HG03342 (cell line): Measurements from ENCODE around the gene UXT.
"Not testable (repeated sequence)": the region's sequence is repeated elsewhere in the genome, so short reads cannot be mapped to it uniquely, and the experiment has no call there.

Experiments used
- ATAC-seq: cut with Tn5 transposase; IDR thresholded peaks from one replicate; pipeline ENCODE4 v1.9.1; 2021; ENCODE audit warnings: mild to moderate bottlenecking, moderate library complexity; ENCODE audit not compliant: unreplicated experiment

The UXT gene, protein sequence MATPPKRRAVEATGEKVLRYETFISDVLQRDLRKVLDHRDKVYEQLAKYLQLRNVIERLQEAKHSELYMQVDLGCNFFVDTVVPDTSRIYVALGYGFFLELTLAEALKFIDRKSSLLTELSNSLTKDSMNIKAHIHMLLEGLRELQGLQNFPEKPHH

DNA sequence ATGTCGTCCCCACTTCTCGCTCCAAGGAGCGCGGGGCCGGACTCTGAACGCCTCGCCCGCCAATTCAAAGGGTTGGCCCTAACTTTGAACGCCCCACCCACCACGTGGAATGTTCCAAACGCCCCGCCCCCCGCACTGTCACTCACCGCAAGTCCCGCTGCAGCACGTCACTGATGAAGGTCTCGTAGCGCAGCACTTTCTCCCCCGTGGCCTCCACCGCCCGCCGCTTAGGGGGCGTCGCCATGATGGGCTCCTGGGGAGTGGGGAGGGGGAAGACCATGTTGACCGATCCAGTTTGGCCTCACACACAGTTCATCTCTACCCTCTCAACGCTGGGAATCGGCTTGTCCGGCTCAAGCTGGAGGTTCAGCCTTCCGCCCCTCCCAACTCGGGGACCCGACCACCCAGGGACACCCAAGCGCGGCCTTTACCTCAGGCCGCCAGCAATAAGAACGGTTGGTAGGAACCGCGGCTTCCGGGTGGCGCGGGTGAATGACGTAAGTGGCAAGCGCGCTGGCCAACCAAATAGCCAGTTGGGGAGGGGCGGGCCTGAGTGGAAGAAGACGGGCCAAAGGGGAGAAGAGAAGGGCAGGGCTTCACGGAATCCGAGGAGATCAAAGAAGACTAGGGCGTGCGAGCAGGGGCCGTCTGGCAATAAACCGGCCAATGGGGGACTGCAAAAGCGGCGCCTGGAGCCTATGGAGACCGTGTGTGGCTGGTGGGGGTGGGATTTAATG, at the start of gene UXT:
UXT (minus strand) TSS at position 497 of the 737 bp plus-strand sequence; CDS start at position 244, 253 bp downstream.
- ATAC-seq = peak; percentile 83

DNA sequence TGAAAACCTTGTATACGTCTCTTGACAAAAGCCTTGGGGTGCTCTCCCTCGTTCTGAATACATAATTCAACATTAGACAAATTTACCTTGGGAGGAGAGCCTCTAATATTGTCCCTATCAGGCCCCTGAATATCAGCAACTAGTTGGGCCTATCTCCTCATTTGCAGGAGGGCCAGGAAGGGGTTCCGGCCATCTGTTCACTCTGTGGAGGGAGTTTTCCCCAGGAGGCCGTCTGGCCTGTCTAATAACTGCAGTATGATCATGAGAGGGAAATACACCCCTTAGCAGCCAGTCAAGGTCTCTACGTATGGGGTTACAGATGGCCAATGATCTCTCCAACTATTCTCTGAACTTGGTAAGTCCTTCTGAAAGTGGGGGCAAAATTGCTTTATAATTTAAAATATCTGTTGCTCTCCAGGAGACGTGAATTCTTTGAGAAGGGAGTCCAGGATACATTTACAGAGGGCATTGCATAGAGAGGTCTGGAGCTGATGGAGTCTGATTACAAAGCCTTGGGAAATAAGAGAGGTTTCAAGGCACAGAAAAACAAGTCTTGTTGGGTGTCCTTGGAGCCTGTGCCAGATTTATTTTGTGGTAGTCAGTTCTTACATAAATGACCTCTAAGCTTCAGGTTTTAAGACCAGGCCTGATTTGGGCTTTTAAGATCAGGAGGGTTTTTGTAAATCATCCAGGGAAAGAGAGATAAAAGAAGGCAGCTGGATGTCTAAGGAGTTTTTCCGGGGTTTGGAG, 48.2 kb upstream of the UXT start:
- no peak for ATAC-seq

DNA sequence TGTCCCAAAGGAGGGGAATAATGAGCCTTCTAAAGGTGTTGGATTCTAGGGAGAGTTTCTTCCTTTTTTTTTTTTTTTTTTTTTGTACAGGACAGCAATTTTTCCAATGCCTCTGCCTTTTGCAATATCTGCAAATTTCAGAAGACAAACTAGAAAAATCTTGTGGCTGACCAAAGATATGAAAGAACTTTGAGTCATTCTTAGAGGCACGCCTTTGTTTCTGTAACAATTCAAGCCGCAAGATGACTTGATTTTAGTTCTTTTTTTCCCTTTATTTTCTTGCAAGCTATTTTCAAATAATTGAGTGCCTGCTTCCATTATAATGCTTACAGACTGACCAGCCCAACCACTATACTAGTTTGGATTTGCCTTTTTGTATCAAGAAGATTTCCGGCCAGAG, 47.6 kb upstream of the UXT start:
- ATAC-seq = no peak

DNA sequence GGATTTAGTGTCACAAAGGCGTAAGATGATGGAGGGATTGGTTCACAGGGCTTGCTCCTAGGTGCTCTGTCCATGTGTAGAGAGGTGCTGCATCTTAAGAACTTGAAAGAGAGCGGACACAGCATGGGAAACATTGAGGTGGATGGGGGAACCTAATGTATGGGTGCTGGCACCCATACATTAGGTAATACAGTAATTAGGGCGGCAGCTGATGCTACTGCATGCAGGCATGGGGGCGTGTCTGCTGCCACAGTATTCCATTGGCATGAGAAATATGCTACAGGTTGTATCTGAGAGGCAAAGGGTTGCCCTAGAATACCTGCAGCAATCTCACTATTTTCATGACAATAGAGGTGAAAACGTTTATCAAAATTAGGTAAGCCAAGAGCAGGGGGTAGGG, 45.8 kb upstream of the UXT start:
- no peak for ATAC-seq

DNA sequence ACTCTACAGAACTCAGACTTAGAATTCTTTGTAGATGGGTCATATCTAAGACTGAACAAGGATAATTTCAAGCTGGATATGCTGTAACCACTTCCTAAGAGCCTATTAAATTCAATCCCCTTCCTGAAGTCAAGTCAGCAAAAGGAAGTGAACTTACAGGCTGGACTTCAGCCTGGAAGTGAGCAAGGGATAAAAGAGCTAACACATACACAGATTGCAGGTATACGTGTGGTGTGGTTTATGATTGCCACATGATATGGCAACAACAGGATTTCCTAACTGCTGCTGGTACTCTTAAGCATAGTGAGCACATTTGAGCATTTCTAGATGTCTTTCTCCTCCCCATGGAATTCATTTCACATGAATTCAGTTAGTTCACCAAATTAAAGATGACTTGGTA, 38.2 kb upstream of the UXT start:
- ATAC-seq = no peak

DNA sequence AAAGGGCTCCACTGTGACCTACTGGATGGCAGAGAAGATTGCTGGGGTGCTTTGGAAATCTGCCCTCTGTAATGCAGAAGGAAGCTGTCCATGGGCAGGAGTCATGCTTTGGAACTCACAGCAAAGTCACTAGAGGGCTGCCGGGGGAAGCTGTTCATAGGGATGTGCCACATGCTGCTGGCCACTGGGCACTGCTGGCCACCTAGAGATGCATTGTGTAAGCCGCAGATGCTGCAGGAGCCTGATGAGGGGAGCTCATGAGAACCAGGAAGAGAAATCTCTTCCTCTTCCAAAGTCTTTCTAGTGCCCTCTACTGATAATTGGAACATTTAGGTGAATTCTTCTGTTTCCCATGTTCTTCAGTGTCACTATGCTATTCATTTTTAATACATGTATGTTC, 31.2 kb upstream of the UXT start:
- ATAC-seq = no peak

DNA sequence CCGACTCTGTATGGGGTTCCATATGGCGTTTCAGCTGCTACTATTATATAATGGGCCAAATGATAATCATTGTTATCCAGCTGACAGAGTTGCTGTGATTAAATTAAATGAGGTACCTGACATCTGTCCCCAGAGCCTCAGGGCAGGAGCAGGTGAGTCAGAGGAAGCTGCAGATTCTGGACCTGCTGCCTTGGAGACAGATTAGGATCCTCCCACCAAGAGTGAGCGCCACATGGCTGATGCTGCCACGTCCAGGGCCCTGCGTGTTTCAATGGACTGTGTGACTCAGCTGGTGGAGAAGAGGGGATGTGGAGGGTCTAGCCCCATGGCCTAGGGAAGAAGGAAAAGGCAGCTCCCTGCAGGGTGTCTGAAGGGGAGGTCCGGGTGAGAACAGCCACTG, 28.3 kb upstream of the UXT start:
- ATAC-seq = no peak

DNA sequence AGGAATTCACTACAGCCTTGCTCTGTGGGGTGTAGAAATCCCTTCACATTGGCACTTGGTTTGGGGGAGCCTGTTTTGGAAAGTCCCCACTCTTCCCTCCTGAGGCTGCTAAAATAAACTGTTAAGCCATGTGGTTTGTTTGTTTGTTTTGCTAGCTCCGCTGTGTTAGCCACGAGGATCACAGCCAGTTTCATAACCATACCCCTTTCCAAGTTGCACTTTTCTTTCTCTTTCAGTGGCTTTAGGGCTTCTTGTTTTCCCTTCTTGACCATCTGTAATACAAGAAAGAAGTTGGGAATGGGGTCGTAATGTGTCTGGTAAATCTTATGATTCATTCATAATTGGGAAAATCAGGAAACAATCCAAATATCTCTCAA, 24.8 kb upstream of the UXT start:
- ATAC-seq = no peak

DNA sequence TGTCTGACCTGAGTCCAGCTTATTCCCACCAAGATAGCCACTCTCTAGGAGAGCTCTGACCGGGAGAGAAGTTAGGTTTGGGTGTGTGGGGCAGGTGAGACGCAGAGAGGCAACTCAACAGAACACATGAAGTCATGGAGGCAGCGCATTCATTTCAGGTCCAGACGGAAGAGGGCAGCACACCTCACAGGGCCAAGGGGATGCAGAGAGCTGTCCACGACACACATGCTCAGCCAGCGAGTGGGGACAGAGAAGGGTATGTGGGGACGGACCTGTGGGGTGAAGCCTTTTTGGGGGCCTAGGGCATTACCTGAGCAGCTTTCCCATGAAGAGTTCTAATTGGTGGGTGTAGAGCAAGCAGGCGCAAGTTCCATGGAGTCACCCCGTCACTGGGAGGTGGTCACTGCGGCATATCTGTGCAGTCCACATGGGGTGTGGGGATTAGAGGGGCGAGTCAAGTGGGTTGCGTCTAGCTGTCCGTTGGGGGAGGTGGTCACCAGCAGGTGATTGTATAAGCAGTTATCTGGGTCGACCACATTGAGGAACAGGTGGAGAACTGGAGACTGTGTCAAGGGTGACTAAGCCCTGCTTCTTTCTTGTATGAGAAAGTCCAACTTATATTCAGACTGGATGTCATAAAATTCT, 24.3 kb upstream of the UXT start:
- no peak for ATAC-seq

DNA sequence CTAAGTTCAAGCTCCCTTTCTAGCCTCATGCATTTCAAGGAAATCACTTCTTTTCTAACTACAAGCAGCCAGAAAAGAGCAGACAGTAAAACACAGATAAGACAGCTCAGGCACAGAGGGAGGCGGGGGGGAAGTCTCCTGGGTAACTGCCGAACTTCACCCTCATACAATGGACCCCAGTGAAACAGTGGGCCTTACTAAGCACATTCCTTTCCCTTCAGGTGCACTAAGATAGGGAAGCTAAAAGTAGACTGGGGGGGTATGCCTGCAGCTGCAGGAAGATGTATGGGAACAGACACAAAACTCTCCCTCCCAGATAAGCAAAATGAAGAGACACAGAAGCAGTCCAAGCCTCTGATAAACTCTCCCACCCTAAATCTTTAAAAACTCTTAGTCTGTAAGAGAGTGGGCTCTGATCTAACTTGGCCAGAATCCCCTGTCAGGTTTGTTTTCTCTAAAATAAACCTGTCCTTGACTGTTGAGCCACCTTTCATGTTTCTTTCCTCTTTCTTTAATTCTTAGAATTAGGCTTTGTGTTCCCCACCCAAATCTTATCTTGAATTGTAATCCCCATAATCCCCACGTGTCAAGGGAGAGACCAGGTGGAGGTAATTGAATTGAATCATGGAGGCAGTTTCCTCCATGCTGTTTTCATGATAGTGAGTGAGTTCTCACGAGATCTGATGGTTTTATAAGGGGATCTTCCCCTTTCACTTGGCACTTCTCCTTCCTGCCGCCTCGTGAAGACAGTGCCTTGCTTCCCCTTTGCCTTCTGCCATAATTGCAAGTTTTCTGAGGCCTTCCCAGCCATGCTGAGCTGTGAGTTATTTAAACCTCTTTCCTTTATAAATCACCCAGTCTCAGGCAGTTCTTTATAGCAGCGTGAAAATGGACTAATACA, 17.2 kb upstream of the UXT start:
- ATAC-seq = not testable (repeated sequence)

DNA sequence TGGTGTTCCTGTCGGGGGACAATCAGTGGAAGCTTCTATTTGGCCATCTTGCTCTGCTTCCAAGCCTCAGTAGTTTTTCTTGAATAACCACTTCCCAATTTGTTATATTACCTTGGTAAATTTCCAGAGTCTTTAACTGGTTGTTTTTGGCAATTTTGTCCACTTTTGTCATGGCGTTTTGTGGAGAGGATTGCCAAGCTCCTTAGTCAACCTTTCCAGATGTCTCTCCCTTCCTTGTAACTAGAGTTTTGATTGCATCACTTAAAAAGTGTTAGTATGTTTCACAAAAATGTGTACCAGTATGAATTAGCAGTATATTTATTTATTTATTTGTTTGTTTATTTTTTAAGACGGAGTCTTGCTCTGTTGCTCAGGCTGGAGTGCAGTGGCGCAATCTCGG, 15.8 kb upstream of the UXT start:
- ATAC-seq = no peak

DNA sequence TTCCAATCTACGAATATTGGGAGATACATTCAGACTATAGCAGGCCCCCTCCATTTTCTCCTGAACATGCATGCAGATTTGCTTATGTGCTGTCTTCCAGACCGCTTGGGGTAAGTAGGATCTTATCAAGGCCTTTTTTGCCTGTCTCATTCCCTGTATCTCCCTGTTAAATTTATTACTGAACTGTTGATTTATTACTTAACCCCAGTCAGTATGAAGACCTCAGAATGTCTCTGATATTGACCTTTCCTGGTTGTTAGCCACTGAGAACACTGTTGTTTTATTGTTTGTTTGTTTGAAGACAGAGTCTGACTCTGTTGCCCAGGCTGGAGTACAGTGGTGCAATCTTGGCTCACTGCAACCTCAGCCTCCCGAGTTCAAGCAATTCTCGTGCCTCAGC, 6.8 kb upstream of the UXT start:
- not testable (repeated sequence) for ATAC-seq

DNA sequence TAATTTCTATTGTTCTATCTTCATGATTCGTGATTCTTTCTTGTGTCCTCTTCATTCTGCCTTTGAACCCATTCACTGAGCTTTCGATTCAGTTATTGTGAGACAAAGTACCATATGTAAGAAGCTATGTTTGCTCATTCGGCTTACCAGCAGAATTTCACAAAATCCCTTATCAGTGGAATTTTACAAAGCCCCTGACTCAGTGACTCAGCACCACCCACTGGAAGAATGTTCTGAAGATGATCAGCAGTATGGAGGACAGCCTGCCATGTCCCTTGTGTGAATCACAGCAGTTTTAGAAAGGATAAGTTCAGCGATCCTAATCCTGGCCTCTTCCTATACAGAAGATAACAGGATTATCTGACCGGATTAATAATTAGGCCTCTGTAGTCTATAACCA, 5.8 kb upstream of the UXT start:
- no peak for ATAC-seq

DNA sequence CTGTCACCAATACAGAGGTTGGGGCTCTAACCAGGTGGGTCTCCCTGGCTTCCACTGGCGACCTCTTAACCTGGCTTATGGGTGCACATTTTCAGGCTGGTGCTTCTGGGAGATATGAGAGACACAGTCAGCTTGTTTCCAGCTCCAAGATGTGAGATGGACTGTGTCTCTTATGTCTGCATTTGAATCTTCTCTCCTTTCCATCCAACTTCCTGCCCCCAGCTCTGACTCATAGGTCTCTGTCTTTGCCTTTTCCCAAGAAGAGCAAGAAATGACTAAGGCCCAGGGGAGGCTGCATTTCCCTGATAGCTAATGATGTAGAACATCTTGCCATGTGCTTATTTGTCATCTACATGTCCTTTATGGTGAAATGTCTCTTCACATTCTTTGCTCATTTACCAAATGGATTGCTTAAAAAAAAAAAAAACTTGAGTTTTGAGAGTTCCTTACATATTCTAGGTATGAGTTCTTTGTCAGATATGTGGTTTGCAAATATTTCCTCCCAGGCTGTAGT, 3.2 kb upstream of the UXT start:
- no peak for ATAC-seq

DNA sequence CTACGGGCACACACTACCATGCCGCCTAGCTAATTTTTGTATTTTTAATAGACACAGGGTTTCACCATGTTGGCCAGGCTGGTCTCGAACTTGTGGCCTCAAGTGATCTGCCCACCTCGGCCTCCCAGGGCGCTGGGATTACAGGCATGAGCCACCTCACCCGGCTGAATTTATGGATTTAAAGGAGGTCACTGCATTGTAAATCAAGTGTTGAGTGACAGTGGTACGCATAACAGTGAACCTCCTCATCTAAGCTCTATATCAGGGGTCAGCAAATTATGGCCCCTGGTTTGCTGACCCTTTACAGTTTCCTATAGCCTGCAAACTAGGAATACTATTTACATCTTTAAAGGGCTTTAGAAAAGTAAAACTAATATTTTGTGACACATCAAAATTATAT, 2.6 kb upstream of the UXT start:
- ATAC-seq = no peak

DNA sequence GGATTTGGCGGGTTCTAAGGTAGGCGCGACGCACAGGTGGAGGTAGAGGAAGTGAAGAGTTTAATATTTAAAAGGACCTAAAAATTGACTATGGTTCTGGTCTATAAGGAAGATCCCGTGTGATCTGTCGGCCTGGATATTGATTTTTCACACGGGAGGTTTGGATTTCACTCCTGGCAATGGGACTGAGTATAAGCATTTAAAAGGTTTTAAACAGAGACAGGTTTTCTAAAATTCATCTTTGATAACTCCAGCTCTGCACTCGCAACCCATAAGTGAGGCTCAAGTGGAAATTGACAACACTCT, 394 bp upstream of the UXT start:
- ATAC-seq = no peak

DNA sequence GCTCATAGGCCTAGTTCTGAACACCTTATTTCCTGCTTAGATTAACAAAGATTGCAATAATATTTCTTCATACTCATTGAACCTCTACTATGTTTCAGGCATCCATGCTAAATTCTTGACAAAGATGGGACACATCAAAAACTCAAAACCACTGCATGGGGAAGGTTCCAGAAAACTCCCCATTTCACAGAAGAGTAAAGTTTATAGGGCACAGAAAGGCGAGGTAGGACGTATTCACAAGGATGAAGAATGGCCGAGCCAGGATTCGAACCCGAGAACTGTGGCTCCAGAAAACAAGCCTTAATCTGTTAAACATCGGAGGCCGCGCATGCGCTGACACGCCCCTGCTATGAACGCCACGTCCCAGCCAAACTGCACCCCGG, 688 bp downstream of the UXT start:
- ATAC-seq = no peak

DNA sequence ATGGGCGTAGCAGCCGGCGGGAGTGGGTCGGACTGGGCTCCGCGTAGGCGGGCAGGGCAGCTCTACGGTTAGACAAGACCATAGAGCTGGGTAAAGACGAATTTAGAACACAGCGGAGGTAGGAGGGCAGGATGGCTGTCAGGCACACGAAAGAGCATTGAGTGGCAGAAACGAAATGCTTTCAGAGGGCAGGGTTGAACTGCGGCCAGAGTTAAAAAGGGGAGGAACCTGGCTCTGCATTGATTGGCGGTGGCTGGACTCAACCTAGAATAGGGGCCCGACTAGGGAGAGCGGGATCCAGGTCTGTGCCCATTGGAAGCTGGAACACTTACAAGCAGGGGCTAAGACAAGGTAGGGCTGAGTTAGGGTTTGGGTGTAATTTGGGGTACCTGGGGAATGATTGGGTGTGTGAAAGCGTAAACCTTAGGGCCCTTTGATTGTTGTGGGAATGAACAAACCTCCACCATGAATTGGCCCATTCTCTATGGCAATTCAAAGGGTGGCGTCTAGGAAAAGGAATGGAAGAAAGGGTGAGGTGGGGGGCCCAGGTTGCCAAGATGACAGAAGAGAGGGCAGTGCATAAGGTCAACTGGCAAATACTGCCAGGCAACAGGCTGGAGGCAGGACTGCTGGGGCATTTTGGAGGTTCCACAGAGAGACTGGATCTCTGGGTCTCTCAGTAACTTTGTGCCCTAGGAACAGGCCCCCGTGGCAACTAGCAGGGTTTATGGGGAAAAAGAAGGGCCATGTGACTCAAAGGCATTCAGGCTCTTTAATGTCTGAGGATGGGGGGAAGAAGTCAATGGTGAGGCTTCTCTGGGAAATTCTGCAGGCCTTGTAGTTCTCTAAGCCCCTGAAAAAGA, 7.7 kb downstream of the UXT start:
- ATAC-seq = no peak

DNA sequence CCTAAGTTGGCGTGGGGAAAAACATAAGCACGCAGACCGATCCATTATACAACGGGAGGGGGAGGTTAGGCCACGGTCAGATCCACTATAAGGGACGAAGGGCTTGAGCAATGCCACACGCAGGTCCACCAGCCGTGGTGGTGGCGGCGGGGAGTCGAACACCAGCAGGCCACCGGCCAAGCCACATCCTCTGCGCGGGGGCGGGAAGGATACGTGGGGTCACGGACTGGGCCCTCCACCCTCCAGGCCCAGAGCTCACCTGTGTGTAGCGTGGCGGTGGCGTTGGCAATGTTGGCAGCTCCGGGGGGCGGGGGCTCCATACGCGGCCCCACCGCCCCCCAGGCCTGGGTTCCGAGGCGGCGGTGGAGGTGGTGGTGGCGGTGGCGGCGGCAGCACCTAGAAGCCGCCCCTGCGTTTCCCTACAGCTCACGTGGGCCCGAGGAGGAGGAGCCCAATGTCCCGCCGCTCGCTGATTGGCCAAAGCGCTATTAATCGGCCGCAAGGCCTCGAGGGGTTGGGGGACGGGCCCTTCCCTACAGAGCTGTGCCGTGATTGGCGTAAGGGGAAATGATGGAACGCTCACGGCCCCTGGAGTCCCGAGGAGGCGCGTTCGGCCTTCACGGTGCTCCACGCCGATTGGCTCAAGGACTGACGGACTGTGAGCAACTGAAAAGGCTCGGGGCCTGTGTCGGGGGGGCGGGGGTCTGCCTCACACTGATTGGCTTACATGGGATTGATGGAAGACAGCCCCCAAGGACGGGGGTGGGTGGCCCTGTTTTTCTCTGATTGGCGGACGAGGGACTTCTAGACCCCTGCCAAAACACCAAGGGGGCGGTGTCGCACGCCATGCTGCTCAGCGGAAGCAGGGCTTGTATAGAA, 8.6 kb downstream of the UXT start, which contains the start of gene ELK1:
ELK1 (minus strand) TSS at position 400 of the 879 bp plus-strand sequence. CDS start 9,122 bp downstream, outside the sequence.
- peak; percentile 91 for ATAC-seq
